Measurements from ENCODE around the gene KAT6B. TPM values are rescaled to one million over a fixed set of nuclear protein-coding genes. Genes with fewer than 3 reads are reported as not detected.

The KAT6B gene
- total RNA-seq, 2 donors from 2014 or later = 25.3 to 39.1 TPM

GRCh38 chr10:74882831-74883230, 56.4 kb downstream of the KAT6B start:
- no peak overlapping the region for H3K9ac ChIP-seq (ENCODE audit: extremely low read depth, low read length, poor library complexity, severe bottlenecking)
- no peak overlapping the region for H3K4me3 ChIP-seq (ENCODE audit: low read length)
- no peaks in the 10 kb centered on the region for H3K27me3 Mint-ChIP-seq (ENCODE audit: insufficient read depth)
- no peak for DNase-seq
- no peaks in the 10 kb centered on the region for H3K36me3 ChIP-seq (ENCODE audit: control insufficient read depth, insufficient read depth, low read length)
- peaks cover 4% of the 10 kb centered on the region for H3K36me3 Mint-ChIP-seq (ENCODE audit: low read depth)
- H3K4me3 Mint-ChIP-seq = no peak overlapping the region
- no peaks in the 10 kb centered on the region for H3K9me3 Mint-ChIP-seq
- TF ChIP-seq, protein P1, sequence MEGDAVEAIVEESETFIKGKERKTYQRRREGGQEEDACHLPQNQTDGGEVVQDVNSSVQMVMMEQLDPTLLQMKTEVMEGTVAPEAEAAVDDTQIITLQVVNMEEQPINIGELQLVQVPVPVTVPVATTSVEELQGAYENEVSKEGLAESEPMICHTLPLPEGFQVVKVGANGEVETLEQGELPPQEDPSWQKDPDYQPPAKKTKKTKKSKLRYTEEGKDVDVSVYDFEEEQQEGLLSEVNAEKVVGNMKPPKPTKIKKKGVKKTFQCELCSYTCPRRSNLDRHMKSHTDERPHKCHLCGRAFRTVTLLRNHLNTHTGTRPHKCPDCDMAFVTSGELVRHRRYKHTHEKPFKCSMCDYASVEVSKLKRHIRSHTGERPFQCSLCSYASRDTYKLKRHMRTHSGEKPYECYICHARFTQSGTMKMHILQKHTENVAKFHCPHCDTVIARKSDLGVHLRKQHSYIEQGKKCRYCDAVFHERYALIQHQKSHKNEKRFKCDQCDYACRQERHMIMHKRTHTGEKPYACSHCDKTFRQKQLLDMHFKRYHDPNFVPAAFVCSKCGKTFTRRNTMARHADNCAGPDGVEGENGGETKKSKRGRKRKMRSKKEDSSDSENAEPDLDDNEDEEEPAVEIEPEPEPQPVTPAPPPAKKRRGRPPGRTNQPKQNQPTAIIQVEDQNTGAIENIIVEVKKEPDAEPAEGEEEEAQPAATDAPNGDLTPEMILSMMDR (conservative IDR thresholded peaks at IDR 0.05) = no peak
- H3K27ac Mint-ChIP-seq = no peak overlapping the region
- H3K4me1 ChIP-seq (ENCODE audit: control insufficient read depth, insufficient read depth, low read length) = no peaks in the 10 kb centered on the region
- H3K27ac ChIP-seq (ENCODE audit: low read depth, low read length) = no peak overlapping the region
- H3K4me1 Mint-ChIP-seq = no peaks in the 10 kb centered on the region
- WGBS, 2 experiments (ENCODE audit: insufficient coverage in 1 of 2, insufficient read length in 1 of 2) = 87 to 100% methylated on average over 1 to 3 of the region's 3 CpGs
- H3K27me3 ChIP-seq (ENCODE audit: control insufficient read depth, insufficient read depth, low read length, poor library complexity, severe bottlenecking) = no peaks in the 10 kb centered on the region
- H3K9me3 ChIP-seq (ENCODE audit: control insufficient read depth, low read length) = no peaks in the 10 kb centered on the region

- TF ChIP-seq, protein P1 (conservative IDR thresholded peaks at IDR 0.05) = no peak
- Mint-ChIP-seq H3K27me3 (ENCODE audit: insufficient read depth) (no peaks in the 10 kb centered on the region), H3K9me3 (no peaks in the 10 kb centered on the region), H3K4me1 (no peaks in the 10 kb centered on the region), H3K36me3 (ENCODE audit: low read depth) (peaks cover 4% of the 10 kb centered on the region), H3K27ac (no peak overlapping the region), H3K4me3 (no peak overlapping the region)
- Histone ChIP-seq H3K27me3 (ENCODE audit: control insufficient read depth, insufficient read depth, low read length, poor library complexity, severe bottlenecking) (no peaks in the 10 kb centered on the region), H3K9me3 (ENCODE audit: control insufficient read depth, low read length) (no peaks in the 10 kb centered on the region), H3K4me3 (ENCODE audit: low read length) (no peak overlapping the region), H3K27ac (ENCODE audit: low read depth, low read length) (no peak overlapping the region), H3K36me3 (ENCODE audit: control insufficient read depth, insufficient read depth, low read length) (no peaks in the 10 kb centered on the region), H3K4me1 (ENCODE audit: control insufficient read depth, insufficient read depth, low read length) (no peaks in the 10 kb centered on the region), H3K9ac (ENCODE audit: extremely low read depth, low read length, poor library complexity, severe bottlenecking) (no peak overlapping the region)
- 100% methylated on average over 1 of the region's 1 CpG; no CpG with 5 or more reads in 1 of the 2 experiments for WGBS, 2 experiments (ENCODE audit: insufficient coverage in 1 of 2, insufficient read length in 1 of 2)
- no peak for DNase-seq
These were observed 57.0 kb downstream of the KAT6B start for GRCh38 chr10:74883428-74883827.

GRCh38 chr10:74887614-74888284, 61.3 kb downstream of the KAT6B start:
- Histone ChIP-seq H3K36me3 (ENCODE audit: control insufficient read depth, insufficient read depth, low read length) (no peaks in the 10 kb centered on the region), H3K27ac (ENCODE audit: low read depth, low read length) (no peak overlapping the region), H3K9me3 (ENCODE audit: control insufficient read depth, low read length) (no peaks in the 10 kb centered on the region), H3K9ac (ENCODE audit: extremely low read depth, low read length, poor library complexity, severe bottlenecking) (no peak overlapping the region), H3K27me3 (ENCODE audit: control insufficient read depth, insufficient read depth, low read length, poor library complexity, severe bottlenecking) (no peaks in the 10 kb centered on the region), H3K4me3 (ENCODE audit: low read length) (no peak overlapping the region), H3K4me1 (ENCODE audit: control insufficient read depth, insufficient read depth, low read length) (no peaks in the 10 kb centered on the region)
- no peaks in the 10 kb centered on the region for H3K27me3 Mint-ChIP-seq (ENCODE audit: insufficient read depth)
- no peak overlapping the region for H3K27ac Mint-ChIP-seq
- H3K4me3 Mint-ChIP-seq = no peak overlapping the region
- no peaks in the 10 kb centered on the region for H3K36me3 Mint-ChIP-seq (ENCODE audit: low read depth)
- peaks cover 9% of the 10 kb centered on the region for H3K4me1 Mint-ChIP-seq
- 94 to 100% methylated on average over 2 of the region's 2 CpGs for WGBS, 2 experiments (ENCODE audit: insufficient coverage in 1 of 2, insufficient read length in 1 of 2)
- TF ChIP-seq, protein P1 (conservative IDR thresholded peaks at IDR 0.05) = no peak
- DNase-seq = no peak
- no peaks in the 10 kb centered on the region for H3K9me3 Mint-ChIP-seq

All from endodermal cell (in vitro differentiated cells).